HG02973 (cell line): Measurements from ENCODE around the gene SLC35B1.
"Not testable (repeated sequence)": the region's sequence is repeated elsewhere in the genome, so short reads cannot be mapped to it uniquely, and the experiment has no call there.

ENCODE experiments used
- ATAC-seq: cut with Tn5 transposase; IDR thresholded peaks from one replicate; pipeline ENCODE4 v1.9.1; 2021; ENCODE audit warnings: moderate library complexity; ENCODE audit not compliant: unreplicated experiment

The SLC35B1 gene

GRCh38 chr17:49673679-49674078, 34.1 kb downstream of the SLC35B1 start:
- not testable (repeated sequence) for ATAC-seq

GRCh38 chr17:49670641-49671040, 37.1 kb downstream of the SLC35B1 start:
- no peak for ATAC-seq

DNA sequence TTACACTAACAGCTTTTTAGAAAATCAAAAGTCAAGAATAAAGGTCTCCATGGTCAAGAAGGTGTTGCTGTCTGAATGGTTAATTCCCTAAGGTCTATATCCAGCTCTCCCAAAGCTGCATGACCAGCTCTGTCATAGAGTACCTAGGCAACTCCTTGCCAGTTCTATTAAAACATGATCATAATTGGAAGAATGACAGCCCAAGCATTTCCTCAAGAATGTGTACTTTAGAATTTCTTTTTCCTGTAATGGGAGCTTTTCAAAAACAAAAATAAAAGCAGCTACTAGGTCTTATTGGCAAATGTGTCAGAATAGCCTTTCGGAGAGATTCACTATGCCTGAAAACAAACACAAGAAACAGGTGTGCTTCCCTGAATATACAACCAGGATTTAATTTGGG, 37.8 kb downstream of the SLC35B1 start:
- ATAC-seq = no peak

- no peak for ATAC-seq
Measured at GRCh38 chr17:49667854-49668253, 39.9 kb downstream of the SLC35B1 start.

DNA sequence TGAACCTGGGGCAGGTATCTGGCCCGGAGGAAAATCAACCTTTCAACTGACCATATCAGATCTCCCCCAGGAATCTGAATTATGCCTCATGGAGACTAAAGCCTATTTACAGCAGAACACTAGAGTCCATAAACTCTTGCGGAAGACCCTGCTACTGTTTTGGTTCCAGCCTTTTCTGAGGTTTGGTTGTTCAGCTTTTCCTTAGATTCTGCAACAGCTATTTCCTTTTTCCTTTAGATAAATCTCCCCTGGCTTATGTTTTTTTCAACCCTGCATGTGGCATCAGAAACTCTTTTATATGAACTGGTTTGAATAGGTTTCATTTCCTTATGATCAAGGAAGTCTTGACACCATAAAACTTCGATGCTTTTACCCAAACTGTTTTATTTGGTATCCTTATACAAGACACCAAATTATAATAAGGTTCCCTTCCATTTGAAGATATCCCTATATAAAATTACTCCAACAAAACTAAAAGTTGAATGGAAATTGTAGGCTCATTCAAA, 43.0 kb downstream of the SLC35B1 start:
- no peak for ATAC-seq

DNA sequence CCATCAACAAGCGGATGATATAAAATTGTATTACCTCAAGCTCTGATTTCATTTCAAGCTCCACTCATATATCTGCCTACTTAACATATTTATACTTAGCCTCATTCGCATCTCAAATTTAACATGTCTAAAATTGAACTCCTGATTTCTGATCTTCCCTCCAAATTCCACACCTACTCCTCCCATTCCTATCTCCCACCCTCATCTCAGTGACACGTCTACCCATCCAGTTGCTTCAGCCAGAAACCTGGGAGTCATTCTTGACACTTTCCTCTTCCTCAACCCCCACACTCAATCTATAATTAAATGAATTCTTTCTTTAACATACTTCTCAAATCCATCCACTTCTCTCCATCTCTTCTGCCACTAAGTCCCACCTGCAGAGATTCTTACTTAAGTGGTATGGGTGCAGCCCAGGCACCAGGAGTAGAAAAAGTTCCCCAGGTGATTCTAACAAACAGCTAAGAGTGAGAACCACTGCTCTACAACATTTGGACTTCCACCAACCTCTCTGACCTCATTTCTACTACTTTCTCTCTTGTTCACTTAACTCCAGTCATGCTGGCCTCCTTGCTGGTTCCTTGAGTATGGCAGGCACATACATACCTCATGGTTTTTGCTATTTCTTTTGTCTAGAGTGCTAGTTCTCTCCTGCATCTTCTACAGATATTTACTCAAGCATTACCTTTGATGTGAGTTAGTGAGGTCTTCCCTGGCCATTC, 47.9 kb downstream of the SLC35B1 start:
- no peak for ATAC-seq

DNA sequence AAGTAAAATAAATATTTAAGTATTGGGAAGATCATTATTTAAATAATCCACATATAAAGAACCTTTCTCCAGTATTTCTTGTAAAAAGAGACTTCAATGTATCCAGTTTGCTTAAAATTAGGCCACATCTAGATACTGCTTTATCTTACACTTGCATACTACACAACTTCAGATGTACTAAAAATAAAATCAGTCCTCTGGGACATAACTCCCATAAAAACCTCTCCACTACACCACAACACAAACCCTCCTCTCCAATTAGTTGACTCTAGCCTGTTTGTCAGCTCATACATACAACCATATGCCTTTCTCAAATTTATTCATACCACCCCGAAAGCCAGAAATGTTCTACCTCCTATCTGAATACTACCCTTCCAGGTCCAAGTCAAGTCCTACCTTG, 51.5 kb downstream of the SLC35B1 start:
- no peak for ATAC-seq
